Mesodermal cell (in vitro differentiated cells): Measurements from ENCODE around the gene ESRRG.
"Not testable (repeated sequence)": the region's sequence is repeated elsewhere in the genome, so short reads cannot be mapped to it uniquely, and the experiment has no call there.

Experiments used
- H3K27ac ChIP-seq: 2 replicates; pipeline ENCODE4 v1.7.0; 2013; ENCODE audit warnings: mild to moderate bottlenecking, low read depth, low read length, moderate library complexity; ENCODE audit not compliant: severe bottlenecking
- H3K36me3 ChIP-seq: 2 replicates; pipeline ENCODE4 v1.7.1; 2013; ENCODE audit warnings: mild to moderate bottlenecking, low read length, moderate library complexity; ENCODE audit not compliant: control insufficient read depth, insufficient read depth
- H3K4me1 ChIP-seq: one replicate; pipeline ENCODE4 v1.7.1; 2013; ENCODE audit warnings: mild to moderate bottlenecking, low read length; ENCODE audit not compliant: insufficient read depth, control insufficient read depth, poor library complexity, severe bottlenecking
- H3K4me3 ChIP-seq: 2 replicates; pipeline ENCODE4 v1.7.0; 2013; ENCODE audit warnings: low read length, control low read depth, mild to moderate bottlenecking; ENCODE audit not compliant: insufficient read depth, poor library complexity, severe bottlenecking; ENCODE audit errors: extremely low read depth
- H3K9me3 ChIP-seq: 2 replicates; pipeline ENCODE4 v1.7.1; 2013; ENCODE audit warnings: mild to moderate bottlenecking, low read length, moderate library complexity; ENCODE audit not compliant: control insufficient read depth
- WGBS, 2 experiments: methylation state at CpG; one replicate each; pipeline ENCODE4 v1.1.5; 2013; ENCODE audit warnings: missing lambda C conversion rate in 2 of 2; ENCODE audit not compliant: insufficient coverage in 2 of 2; 5-methylcytosine and 5-hydroxymethylcytosine counted together

ESRRG gene

DNA sequence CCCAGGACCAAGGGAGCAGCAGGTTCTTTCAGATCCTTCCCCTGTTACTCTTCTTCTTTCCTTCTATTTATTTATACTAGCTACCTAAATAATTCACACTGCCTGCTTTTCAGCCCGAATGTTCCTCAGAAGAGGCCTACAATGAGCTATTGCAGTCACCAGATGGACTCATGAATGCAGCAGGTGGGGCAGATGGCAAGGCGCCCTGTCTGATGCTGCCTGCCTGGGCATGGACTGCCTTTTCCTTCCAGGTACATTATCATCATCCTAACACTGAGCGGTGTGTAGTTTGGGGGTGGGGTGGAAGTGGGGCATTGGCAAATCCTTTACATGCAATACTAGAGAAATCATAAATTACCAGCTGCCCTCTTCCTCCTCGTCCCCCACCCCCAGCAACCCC, 17.6 kb downstream of the ESRRG start:
- peaks cover 6% of the 10 kb centered on the region for H3K4me1 ChIP-seq
- no peaks in the 10 kb centered on the region for H3K36me3 ChIP-seq
- 89% methylated on average over 1 of the region's 4 CpGs for WGBS, 2 experiments
- no peak overlapping the region for H3K4me3 ChIP-seq
- H3K27ac ChIP-seq, result no peak overlapping the region
- no peaks in the 10 kb centered on the region for H3K9me3 ChIP-seq

DNA sequence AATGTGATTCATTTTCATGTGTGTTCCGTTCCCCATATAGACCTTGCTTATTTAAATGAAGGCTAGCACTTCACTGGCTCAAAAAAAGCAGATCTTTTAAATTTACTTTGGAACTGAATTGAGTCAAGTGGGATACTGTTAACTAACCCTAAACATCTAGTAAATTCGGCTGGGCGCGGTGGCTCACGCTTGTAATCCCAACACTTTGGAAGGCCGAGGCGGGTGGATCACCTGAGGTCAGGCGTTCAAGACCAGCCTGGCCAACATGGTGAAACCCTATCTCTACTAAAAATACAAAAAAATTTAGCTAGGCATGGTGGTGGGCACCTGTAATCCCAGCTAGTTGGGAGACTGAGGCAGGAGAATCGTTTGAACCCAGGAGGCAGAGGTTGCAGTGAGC, 19.2 kb downstream of the ESRRG start:
- H3K4me3 ChIP-seq, H3K36me3 ChIP-seq, H3K27ac ChIP-seq, H3K9me3 ChIP-seq, H3K4me1 ChIP-seq: not testable (repeated sequence)
- WGBS, 2 experiments, result 100% methylated on average over 1 of the region's 9 CpGs; no CpG with 5 or more reads in 1 of the 2 experiments

DNA sequence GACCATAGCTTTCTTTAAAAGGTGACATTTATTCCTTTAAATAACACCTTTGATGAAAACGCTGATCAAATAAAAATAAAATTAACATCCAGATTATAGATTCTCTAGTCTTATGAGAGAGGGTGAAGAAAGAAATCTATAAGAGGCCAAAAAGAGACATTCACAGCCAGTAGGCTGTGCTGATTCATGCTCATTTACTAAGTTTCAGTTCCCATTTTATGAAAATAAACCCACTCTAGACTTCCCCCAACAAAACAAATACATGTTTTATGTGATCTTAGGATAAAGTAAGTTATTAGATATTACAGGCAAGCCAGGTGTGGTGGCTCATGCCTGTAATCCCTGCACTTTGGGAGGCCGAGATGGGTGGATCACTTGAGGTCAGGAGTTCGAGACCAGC, 21.1 kb downstream of the ESRRG start:
- no peaks in the 10 kb centered on the region for H3K9me3 ChIP-seq
- no peaks in the 10 kb centered on the region for H3K36me3 ChIP-seq
- peaks cover 6% of the 10 kb centered on the region for H3K4me1 ChIP-seq
- WGBS, 2 experiments, result 86% methylated on average over 1 of the region's 3 CpGs; no CpG with 5 or more reads in 1 of the 2 experiments
- no peak overlapping the region for H3K4me3 ChIP-seq
- no peak overlapping the region for H3K27ac ChIP-seq

DNA sequence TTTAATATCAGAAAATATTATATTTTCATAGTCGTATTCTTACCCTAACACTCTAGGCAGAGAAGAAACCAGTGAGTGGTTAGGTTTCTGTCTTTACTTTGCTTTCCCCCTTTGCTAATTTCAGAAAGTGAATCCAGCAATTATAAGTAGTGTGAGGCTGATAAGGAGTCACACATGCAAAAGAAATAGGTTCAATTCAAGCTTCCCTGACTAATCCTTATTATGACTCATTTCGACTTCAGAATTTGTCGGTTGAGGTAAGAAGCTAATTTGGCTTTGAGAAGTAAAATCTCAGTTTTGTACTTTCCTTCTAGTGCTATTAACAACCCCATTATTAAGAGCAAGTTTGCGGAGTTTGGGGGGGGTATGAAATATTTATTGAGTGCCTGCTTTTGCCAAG, 22.4 kb downstream of the ESRRG start:
- Histone ChIP-seq H3K4me3 (no peak overlapping the region), H3K27ac (no peak overlapping the region), H3K36me3 (no peaks in the 10 kb centered on the region), H3K9me3 (no peaks in the 10 kb centered on the region), H3K4me1 (no peaks in the 10 kb centered on the region)
- no CpG with 5 or more reads among the region's 4 CpGs for WGBS, 2 experiments

DNA sequence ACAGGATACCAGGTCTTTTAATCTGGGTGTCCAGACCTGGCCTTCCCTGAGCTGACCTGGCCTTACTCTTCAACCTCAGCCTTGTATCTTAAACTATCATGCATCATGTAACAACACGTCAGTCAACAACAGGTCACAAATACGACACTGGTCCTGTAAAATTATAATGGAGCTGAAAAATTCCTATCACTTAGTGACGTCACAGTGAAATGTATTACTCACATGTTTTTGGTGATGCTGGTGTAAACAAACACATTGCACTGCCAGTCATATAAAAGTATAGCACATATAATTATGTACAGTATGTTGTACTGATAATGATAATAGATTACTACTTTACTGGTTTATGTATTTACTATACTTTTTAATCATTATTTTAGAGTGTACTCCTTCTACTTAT, 31.5 kb downstream of the ESRRG start:
- Histone ChIP-seq H3K4me1 (peaks cover 6% of the 10 kb centered on the region), H3K9me3 (no peaks in the 10 kb centered on the region), H3K4me3 (no peak overlapping the region), H3K36me3 (no peaks in the 10 kb centered on the region), H3K27ac (no peak overlapping the region)
- WGBS, 2 experiments, result 80 to 100% methylated on average over 1 of the region's 3 CpGs

DNA sequence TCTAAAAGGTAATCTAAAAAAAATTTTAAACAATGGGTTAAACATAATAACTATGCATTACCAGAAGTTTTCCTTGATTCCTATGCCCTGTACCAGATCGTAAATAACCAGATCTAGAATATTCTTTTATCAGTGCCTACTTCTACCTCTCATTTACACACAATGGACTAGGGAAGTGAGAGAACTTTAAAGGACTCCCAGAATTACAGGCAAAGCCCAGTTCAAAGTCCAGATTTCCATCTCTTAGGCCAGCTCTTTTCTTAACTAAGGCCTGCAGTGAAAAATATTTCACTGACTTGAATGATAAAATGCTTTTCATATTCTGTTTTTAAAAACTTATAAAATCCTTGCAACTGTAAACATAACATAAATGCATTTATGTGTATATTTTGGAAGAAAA, 32.6 kb downstream of the ESRRG start:
- Histone ChIP-seq H3K4me3 (no peak overlapping the region), H3K9me3 (no peaks in the 10 kb centered on the region), H3K27ac (no peak overlapping the region), H3K36me3 (no peaks in the 10 kb centered on the region), H3K4me1 (peaks cover 9% of the 10 kb centered on the region)
- no CpG with 5 or more reads among the region's 1 CpG for WGBS, 2 experiments

DNA sequence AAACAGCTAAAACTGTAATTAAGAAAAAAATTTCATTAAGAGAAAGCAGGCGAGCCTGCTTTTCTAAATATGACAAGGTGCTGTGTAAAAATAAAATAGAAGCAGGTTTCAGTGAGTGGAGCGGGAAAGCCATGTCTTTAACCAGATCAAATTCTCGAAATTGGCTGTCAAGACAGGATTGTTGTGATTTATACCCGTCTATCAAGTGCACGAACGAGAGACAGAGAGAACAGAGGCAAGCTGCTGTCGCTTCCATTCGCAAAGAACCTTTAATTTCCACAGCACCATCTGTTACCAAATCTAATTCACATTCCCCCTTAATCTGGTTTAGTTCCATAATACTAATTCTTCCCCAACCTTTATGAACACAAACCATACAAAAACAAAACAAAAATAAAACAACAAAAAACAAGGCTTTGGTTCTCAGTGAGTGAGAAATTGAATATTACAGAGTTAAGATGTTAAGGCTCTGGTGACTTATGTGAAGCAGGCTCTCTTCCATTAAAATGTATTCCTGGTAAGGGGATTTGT, 35.0 kb downstream of the ESRRG start:
- H3K27ac ChIP-seq, result no peak overlapping the region
- H3K36me3 ChIP-seq, result no peaks in the 10 kb centered on the region
- WGBS, 2 experiments, result 84 to 90% methylated on average over 7 to 8 of the region's 8 CpGs
- no peaks in the 10 kb centered on the region for H3K9me3 ChIP-seq
- peaks cover 9% of the 10 kb centered on the region for H3K4me1 ChIP-seq
- H3K4me3 ChIP-seq, result no peak overlapping the region

DNA sequence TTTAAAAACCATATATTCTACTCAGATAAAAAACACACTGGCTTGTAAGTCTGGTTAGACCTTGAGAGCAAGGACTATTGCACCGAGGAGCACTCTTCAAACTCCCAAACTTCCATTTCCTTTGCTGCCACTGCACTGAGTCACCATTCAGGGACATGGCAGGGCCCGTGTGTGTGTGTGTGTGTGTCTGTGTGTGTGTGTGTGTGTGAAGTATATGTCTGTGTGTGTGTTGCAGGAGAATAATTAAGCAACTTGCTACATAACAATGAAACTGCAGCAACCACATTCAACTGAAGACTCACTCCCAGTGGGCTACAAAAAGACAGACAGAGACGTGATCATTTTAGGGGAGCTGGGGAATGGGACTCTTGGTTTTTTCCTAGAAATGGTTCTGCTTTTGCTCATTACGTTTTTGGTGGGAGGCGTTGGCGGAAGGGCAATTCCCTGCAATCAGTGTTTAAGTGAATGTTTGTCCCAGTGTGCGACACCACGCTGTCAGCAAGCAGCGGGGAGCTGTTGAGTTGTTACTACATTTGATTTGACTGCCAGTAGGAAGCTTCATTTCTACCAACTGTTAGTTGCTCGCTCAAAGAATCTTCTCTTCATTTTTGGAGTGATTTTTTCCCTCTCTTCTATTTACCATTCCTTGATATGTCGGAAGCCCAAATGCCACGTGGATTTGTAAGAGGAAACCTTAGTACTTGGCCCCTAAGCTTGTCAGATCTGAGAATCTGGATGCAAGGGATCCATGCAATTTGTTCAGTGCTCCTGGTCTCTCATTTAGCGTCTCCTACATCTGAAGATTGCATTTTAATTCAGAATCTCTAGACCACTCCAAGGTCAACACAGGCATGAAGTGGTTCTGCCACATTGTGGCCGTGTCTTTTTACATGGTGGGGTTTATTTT, 36.1 kb downstream of the ESRRG start:
- no peaks in the 10 kb centered on the region for H3K36me3 ChIP-seq
- WGBS, 2 experiments, result 23 to 30% methylated on average over 3 to 7 of the region's 14 CpGs
- H3K4me1 ChIP-seq, result peaks cover 9% of the 10 kb centered on the region
- no peaks in the 10 kb centered on the region for H3K9me3 ChIP-seq
- H3K4me3 ChIP-seq, result no peak overlapping the region
- H3K27ac ChIP-seq, result peak overlapping the region; percentile 60

- H3K4me3 ChIP-seq, result no peak overlapping the region
- 86 to 89% methylated on average over 5 to 7 of the region's 7 CpGs for WGBS, 2 experiments
- no peaks in the 10 kb centered on the region for H3K9me3 ChIP-seq
- H3K27ac ChIP-seq, result no peak overlapping the region
- H3K36me3 ChIP-seq, result no peaks in the 10 kb centered on the region
- H3K4me1 ChIP-seq, result peaks cover 9% of the 10 kb centered on the region
Measured at GRCh38 chr1:216682752-216683151, 40.5 kb downstream of the ESRRG start.

DNA sequence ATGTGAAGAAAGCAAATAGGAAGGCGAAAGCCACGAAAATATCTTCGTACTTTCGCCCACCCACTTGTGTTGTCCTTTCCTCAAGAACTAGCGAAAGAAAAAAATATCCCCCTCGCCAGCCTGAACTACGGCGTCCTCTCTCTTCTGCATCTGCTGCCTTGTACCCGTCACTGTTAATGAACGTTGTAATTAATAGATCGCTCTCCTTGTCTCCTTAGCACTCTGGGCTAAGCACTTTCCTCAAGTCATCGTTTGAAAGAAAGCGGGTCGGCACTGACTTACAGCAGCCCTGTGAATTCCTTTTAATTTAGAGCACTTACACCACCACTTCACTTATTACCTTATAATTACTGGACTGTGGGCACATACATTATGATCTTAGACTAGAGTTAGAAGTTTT, 44.1 kb downstream of the ESRRG start:
- H3K36me3 ChIP-seq, result no peaks in the 10 kb centered on the region
- no peaks in the 10 kb centered on the region for H3K9me3 ChIP-seq
- H3K4me3 ChIP-seq, result no peak overlapping the region
- H3K4me1 ChIP-seq, result no peaks in the 10 kb centered on the region
- WGBS, 2 experiments, result 89 to 94% methylated on average over 11 to 13 of the region's 14 CpGs
- no peak overlapping the region for H3K27ac ChIP-seq
